ENCODE measurements around the gene SLC35F1.

Gene SLC35F1

GRCh38 chr6:118128755-118129154 lies 221.7 kb downstream of the SLC35F1 start:
- DNase-seq = no peak

- DNase-seq = no peak
Observed at GRCh38 chr6:118134206-118134605, 227.1 kb downstream of the SLC35F1 start.

GRCh38 chr6:118134736-118135135 lies 227.7 kb downstream of the SLC35F1 start:
- DNase-seq = no peak

- DNase-seq = no peak
Observed at GRCh38 chr6:118135371-118135770, 228.3 kb downstream of the SLC35F1 start.

GRCh38 chr6:118141211-118141610 lies 234.1 kb downstream of the SLC35F1 start:
- no peak for DNase-seq

GRCh38 chr6:118146584-118146983 lies 239.5 kb downstream of the SLC35F1 start:
- no peak for DNase-seq

- DNase-seq = no peak
Observed at GRCh38 chr6:118147511-118147910, 240.4 kb downstream of the SLC35F1 start.

- DNase-seq = no peak
Observed at GRCh38 chr6:118148561-118148960, 241.5 kb downstream of the SLC35F1 start.

GRCh38 chr6:118152524-118152923 lies 245.5 kb downstream of the SLC35F1 start:
- no peak for DNase-seq

GRCh38 chr6:118161343-118161742 lies 254.3 kb downstream of the SLC35F1 start:
- no peak for DNase-seq

- DNase-seq = no peak
Observed at GRCh38 chr6:118163542-118163941, 256.5 kb downstream of the SLC35F1 start.

- DNase-seq = no peak
Observed at GRCh38 chr6:118165500-118165899, 258.4 kb downstream of the SLC35F1 start.

- DNase-seq = no peak
Observed at GRCh38 chr6:118168421-118168820, 261.4 kb downstream of the SLC35F1 start.

- no peak for DNase-seq
Observed at GRCh38 chr6:118171852-118172251, 264.8 kb downstream of the SLC35F1 start.

GRCh38 chr6:118174071-118174470 lies 267.0 kb downstream of the SLC35F1 start:
- no peak for DNase-seq

- no peak for DNase-seq
Observed at GRCh38 chr6:118177720-118178119, 270.7 kb downstream of the SLC35F1 start.

- no peak for DNase-seq
Observed at GRCh38 chr6:118179048-118179447, 272.0 kb downstream of the SLC35F1 start.

- DNase-seq = no peak
Observed at GRCh38 chr6:118186672-118187567, 279.9 kb downstream of the SLC35F1 start.

GRCh38 chr6:118187568-118188164 lies 280.6 kb downstream of the SLC35F1 start:
- DNase-seq = no peak

GRCh38 chr6:118188561-118188960 lies 281.5 kb downstream of the SLC35F1 start:
- DNase-seq = no peak

- no peak for DNase-seq
Observed at GRCh38 chr6:118197539-118197938, 290.5 kb downstream of the SLC35F1 start.

GRCh38 chr6:118198746-118199145 lies 291.7 kb downstream of the SLC35F1 start:
- DNase-seq = no peak

GRCh38 chr6:118200160-118200559 lies 293.1 kb downstream of the SLC35F1 start:
- DNase-seq = no peak

GRCh38 chr6:118202517-118202916 lies 295.5 kb downstream of the SLC35F1 start:
- DNase-seq = no peak
